Effector CD4-positive, alpha-beta T cell (primary cell): ENCODE results near the gene COMMD9.
"Not testable (repeated sequence)": the region's sequence is repeated elsewhere in the genome, so short reads cannot be mapped to it uniquely, and the experiment has no call there.

Experiments used
- DNase-seq: peaks from one replicate; pipeline ENCODE4 v3.0.0-alpha.2; 2020
- total RNA-seq: gene quantifications from one replicate; lab custom pipeline; 2026; lab: John Stamatoyannopoulos, UW

The COMMD9 gene
- total RNA-seq, result 16.9 reads per million, percentile 43 among the genes with 10 or more reads in this experiment

GRCh38 chr11:36289226-36289852 is at the start of gene COMMD9:
COMMD9 (minus strand) TSS chr11:36289424; CDS start chr11:36289412, 12 bp downstream.
- DNase-seq, result peak; percentile 95

- DNase-seq, result no peak
Measured at GRCh38 chr11:36333897-36334296, 44.7 kb upstream of the COMMD9 start.

- no peak for DNase-seq
Measured at GRCh38 chr11:36333468-36333867, 44.2 kb upstream of the COMMD9 start.

GRCh38 chr11:36330411-36330810 is 41.2 kb upstream of the COMMD9 start:
- no peak for DNase-seq

- DNase-seq, result no peak
Measured at GRCh38 chr11:36328966-36329673, 39.9 kb upstream of the COMMD9 start.

- DNase-seq, result no peak
Measured at GRCh38 chr11:36326524-36327419, 37.5 kb upstream of the COMMD9 start.

GRCh38 chr11:36325403-36325802 is 36.2 kb upstream of the COMMD9 start:
- not testable (repeated sequence) for DNase-seq

GRCh38 chr11:36324956-36325355 is 35.7 kb upstream of the COMMD9 start:
- DNase-seq, result not testable (repeated sequence)

- no peak for DNase-seq
Measured at GRCh38 chr11:36317992-36318391, 28.8 kb upstream of the COMMD9 start.

- no peak for DNase-seq
Measured at GRCh38 chr11:36316049-36316448, 26.8 kb upstream of the COMMD9 start.

GRCh38 chr11:36314434-36314767 is 25.2 kb upstream of the COMMD9 start:
- DNase-seq, result no peak

- no peak for DNase-seq
Measured at GRCh38 chr11:36313750-36314433, 24.7 kb upstream of the COMMD9 start.

- no peak for DNase-seq
Measured at GRCh38 chr11:36312611-36313472, 23.6 kb upstream of the COMMD9 start.

GRCh38 chr11:36311926-36312595 is 22.8 kb upstream of the COMMD9 start:
- DNase-seq, result no peak

GRCh38 chr11:36309779-36310178 is 20.6 kb upstream of the COMMD9 start:
- DNase-seq, result no peak

- no peak for DNase-seq
Measured at GRCh38 chr11:36308577-36308976, 19.4 kb upstream of the COMMD9 start.

- no peak for DNase-seq
Measured at GRCh38 chr11:36306888-36307287, 17.7 kb upstream of the COMMD9 start.

GRCh38 chr11:36305047-36305446 is 15.8 kb upstream of the COMMD9 start:
- DNase-seq, result no peak

GRCh38 chr11:36304351-36304750 is 15.1 kb upstream of the COMMD9 start:
- DNase-seq, result no peak

- DNase-seq, result no peak
Measured at GRCh38 chr11:36300650-36301049, 11.4 kb upstream of the COMMD9 start.

GRCh38 chr11:36296884-36297543 is 7.8 kb upstream of the COMMD9 start:
- no peak for DNase-seq
